HG03039 (cell line): Measurements from ENCODE around the gene OR13C3.
"Not testable (repeated sequence)": the region's sequence is repeated elsewhere in the genome, so short reads cannot be mapped to it uniquely, and the experiment has no call there.

ENCODE experiments used
- ATAC-seq: cut with Tn5 transposase; IDR thresholded peaks from one replicate; pipeline ENCODE4 v1.9.1; 2021; ENCODE audit warnings: mild to moderate bottlenecking, moderate library complexity; ENCODE audit not compliant: unreplicated experiment

OR13C3 gene

GRCh38 chr9:104536756-104537155 lies at the start of gene OR13C3:
OR13C3 (minus strand) TSS chr9:104536856; CDS start chr9:104536723, 133 bp downstream.
- ATAC-seq, result no peak

DNA sequence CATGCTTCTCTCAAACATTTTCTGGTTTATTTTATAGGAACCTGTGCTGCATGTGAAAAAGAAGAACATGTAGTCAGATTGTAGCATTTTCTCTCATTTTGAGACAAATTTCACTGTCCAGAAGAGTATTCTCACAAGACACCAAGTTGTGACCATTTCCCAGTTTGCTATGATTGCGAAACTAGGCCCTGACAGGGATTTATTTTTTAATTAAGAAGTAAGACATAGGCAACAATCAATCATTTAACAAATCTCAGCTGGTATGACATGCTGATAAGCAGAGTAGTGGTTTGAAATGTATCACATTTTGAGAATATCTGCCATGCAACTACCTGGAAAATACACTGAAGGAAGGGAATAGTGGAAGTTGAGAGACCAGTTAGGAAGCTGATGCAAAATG lies 43.9 kb upstream of the OR13C3 start:
- ATAC-seq, result no peak

DNA sequence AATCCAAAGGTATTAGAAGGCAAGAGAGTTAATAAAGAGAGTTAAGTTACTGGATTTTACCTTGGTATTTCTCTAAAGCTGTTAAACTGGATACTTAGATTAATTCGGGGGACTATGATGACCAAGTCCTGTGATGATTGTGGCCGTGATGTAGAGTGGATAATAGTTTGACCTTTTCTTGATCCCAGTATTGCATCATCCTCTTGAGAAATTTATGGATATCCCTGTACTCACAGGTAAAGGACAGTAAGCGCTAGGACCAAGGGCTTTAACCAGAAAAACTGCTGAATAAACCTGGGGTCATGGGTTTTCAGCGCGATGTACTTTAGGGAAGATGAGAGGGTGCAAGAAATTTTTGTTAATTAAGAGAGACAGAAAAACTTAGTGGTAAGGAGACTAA lies 40.6 kb upstream of the OR13C3 start:
- no peak for ATAC-seq

GRCh38 chr9:104575456-104575855 lies 38.8 kb upstream of the OR13C3 start:
- no peak for ATAC-seq

GRCh38 chr9:104572612-104573011 lies 36.0 kb upstream of the OR13C3 start:
- no peak for ATAC-seq

DNA sequence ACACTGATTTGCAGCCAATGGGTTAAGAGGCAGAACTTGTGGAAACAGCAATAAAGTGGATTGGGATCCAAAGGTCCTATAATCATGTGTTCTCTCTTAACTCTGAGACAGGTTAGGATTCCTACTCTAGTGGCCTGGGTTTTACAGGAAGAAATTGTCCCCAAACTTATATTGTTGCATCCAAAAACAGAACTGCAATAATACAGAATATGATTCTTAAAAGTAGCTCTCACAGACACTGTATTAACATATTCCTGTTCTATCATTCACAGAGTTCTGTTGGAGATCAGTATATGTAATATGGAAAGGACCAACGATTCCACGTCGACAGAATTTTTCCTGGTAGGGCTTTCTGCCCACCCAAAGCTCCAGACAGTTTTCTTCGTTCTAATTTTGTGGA lies 32.2 kb upstream of the OR13C3 start, which contains the start of gene OR13C8:
TSS of gene OR13C8 (plus strand) at position 301 of the 400 bp plus-strand sequence. CDS start at position 301, 0 bp downstream.
- ATAC-seq, result no peak

- ATAC-seq, result no peak
Observed at GRCh38 chr9:104564358-104564757, 27.7 kb upstream of the OR13C3 start.

DNA sequence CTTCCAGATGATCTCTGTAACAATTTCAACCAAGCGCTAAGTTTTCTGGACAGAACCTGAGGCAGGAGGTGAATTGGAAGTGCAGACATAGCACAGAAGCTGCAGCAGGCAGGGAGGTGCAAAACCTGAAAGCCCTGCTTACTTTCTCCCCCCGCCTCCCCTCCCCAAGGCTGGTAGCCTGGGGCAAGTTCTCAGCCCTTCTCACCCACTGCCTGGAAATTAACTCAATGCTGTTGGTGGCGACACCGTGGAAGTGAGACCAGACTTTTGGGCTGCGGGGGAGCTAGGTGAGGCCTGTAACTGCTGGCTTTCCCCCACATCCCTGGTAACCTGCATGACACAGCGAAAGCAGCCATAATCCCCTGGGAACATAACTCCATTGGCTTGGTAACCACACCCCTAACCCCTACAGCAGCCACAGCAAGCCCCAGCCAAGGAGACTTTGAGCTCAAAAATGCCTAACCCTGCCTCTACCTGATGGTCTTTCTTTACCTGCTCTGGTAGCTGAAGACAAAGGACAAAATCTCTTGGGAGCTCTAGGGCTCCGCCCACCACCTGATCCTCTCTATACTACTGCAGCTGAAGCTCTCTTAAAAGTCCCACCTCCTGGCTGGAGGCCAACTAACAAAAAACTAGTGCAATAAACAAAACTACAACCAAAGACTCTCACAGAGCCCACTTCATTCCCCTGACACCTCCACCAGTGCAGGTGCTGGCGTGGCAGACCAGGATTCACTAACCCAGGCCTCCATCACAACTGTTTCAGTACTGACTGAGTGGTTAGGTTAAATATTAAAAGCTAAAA lies 20.4 kb upstream of the OR13C3 start:
- ATAC-seq, result no peak

- ATAC-seq, result no peak
Observed at GRCh38 chr9:104555521-104555920, 18.9 kb upstream of the OR13C3 start.

DNA sequence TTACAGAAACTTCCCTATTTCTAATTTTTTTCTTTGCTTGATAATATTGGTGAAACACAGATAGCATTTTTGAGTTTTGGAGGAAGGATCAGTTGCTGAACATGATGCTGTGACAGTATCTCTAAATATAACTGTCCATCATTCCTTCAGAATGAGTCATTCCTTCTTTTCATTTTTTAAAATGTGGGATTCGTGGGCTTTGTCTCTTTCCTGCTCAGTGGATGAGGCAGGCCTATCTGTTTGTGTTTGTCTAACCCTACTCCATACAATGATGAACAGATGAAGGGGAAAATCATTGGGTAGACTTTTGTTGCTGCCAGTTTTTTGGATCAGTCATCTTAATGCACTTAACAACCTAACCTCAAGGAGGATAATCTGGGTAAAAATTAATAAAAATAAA lies 16.6 kb upstream of the OR13C3 start:
- no peak for ATAC-seq

- ATAC-seq, result no peak
Observed at GRCh38 chr9:104544644-104545043, 8.0 kb upstream of the OR13C3 start.

GRCh38 chr9:104539275-104539674 lies 2.6 kb upstream of the OR13C3 start:
- no peak for ATAC-seq

GRCh38 chr9:104527109-104527508 lies 9.5 kb downstream of the OR13C3 start, which contains the start of gene OR13C4:
OR13C4 (minus strand) TSS chr9:104527209; CDS start chr9:104527209, 0 bp downstream.
- no peak for ATAC-seq

DNA sequence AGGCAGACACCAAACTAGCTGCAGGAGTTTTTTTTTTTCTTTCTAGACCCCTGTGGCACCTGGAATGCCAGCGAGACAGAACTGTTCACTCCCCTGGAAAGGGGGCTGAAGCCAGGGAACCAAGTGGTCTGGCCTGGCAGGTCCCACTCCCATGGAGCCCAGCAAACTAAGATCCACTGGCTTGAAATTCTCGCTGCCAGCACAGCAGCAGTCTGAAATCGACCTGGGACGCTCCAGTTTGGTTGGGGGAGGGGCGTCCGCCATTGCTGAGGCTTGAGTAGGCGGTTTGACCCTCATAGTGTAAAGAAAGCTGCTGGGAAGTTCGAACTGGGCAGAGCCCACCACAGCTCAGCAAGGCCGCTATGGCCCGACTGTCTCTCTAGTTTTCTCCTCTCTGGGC lies 16.4 kb downstream of the OR13C3 start:
- not testable (repeated sequence) for ATAC-seq

DNA sequence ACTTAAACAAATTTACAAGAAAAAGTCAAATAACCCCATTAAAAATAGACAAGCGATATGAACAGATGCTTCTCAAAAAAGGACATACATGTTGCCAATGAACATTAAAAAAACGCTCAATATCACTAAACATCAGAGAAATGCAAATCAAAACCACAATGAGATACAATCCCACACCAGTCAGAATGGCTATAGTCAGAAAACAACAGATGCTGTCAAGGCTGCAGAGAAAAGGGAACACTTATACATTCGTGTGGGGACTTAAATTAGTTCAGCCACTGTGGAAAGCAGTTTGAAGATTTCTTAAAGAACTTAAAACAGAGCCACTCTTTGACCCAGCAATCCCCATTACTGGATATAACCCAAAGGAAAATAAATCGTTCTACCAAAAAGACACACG lies 21.8 kb downstream of the OR13C3 start:
- no peak for ATAC-seq

DNA sequence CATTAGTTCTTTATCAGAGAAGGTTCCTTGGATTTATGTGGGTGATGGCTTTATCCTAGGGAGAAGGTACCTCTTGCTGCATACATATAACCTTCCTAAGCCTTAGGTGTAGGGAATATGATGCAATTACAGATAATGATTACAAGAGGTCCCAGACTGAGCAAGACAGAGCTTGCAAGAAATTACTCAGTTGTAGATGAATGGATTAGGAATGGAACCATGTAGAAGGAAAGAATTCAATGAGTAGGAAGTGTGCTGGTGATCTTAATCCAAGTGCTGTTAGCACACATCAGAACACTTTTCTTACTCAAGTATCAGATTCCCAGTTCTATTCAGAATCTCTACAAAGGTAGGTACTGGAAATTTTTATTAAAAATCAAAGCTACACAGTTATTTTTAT lies 30.1 kb downstream of the OR13C3 start:
- no peak for ATAC-seq

- no peak for ATAC-seq
Observed at GRCh38 chr9:104503963-104504362, 32.7 kb downstream of the OR13C3 start, which contains the start of gene OR13F1. OR13F1 (plus strand) TSS chr9:104504263; CDS start chr9:104504263, 0 bp downstream.

DNA sequence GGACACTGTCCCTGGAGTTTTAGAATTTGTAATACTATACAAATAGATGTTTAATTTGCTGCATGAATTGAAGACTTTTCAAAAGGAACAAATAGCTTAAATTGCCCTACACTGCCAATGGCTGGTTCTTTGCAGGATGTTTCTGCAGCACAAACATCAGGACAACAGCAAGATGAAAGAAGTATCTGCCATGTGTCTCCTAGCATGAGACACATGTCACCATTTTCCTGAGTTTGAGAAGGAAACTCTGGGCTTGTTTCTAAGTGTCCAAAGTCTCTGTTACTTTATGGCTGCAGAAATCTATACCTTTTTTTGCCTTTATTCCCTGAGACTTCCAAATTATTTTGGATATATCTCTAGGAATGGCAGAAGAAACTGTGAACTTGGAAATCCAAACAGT lies 33.2 kb downstream of the OR13C3 start:
- no peak for ATAC-seq

GRCh38 chr9:104494808-104495207 lies 41.8 kb downstream of the OR13C3 start:
- ATAC-seq, result no peak
